Peyer's patch (tissue), 4 donors: ENCODE data around the gene GLS.

Experiments
- CTCF ChIP-seq, 6 experiments: fragments of 450-650 bp in 4 of 6; fragments of 200-600 bp in 2 of 6; sonication (generic) in 1 of 6; IDR thresholded peaks; one replicate each; pipeline ENCODE4 v1.5.1; 2017 to 2019; ENCODE audit warnings: antibody characterized with exemption in 6 of 6, mild to moderate bottlenecking in 3 of 6, moderate library complexity in 1 of 6
- POLR2A ChIP-seq, 2 donors: fragments of 450-650 bp; IDR thresholded peaks; one replicate each; pipeline ENCODE4 v1.5.1; 2017; ENCODE audit warnings: antibody characterized with exemption in 2 of 2, mild to moderate bottlenecking in 2 of 2, moderate library complexity in 2 of 2

- TF ChIP-seq CTCF (IDR thresholded peaks at IDR 0.05), result no peak
- no peak for TF ChIP-seq POLR2A (IDR thresholded peaks at IDR 0.05)
These were observed 32.1 kb downstream of the GLS start for GRCh38 chr2:190912726-190913125.
